Smooth muscle cell (in vitro differentiated cells): ENCODE measurements around the gene NCAN. TPM values are rescaled to one million over a fixed set of nuclear protein-coding genes. Genes with fewer than 3 reads are reported as not detected.

Experiments
- DNase-seq: peaks from one replicate; lab custom pipeline; 2025; ENCODE audit not compliant: unreplicated experiment; lab: John Stamatoyannopoulos, UW
- H2AFZ ChIP-seq: fragments of 200-600 bp; sonication (generic); 2 replicates; pipeline ENCODE4 v1.6.0; 2016; ENCODE audit warnings: antibody characterized with exemption, low read depth, mild to moderate bottlenecking
- H3F3A ChIP-seq: fragments of 200-600 bp; sonication (generic); 2 replicates; pipeline ENCODE4 v1.6.0; 2017; ENCODE audit warnings: antibody characterized with exemption, low read depth
- H3K27ac ChIP-seq: fragments of 200-600 bp; sonication (generic); 2 replicates; pipeline ENCODE4 v1.5.1; 2016; ENCODE audit warnings: low read depth, mild to moderate bottlenecking
- H3K27me3 ChIP-seq: fragments of 200-600 bp; sonication (generic); 2 replicates; pipeline ENCODE4 v1.6.1; 2016; ENCODE audit warnings: low read depth, mild to moderate bottlenecking
- H3K36me3 ChIP-seq: fragments of 200-600 bp; sonication (generic); 2 replicates; pipeline ENCODE4 v1.5.1; 2016; ENCODE audit warnings: low read depth
- H3K4me1 ChIP-seq: fragments of 200-600 bp; sonication (generic); 2 replicates; pipeline ENCODE4 v1.5.1; 2016; ENCODE audit warnings: low read depth
- H3K4me2 ChIP-seq: fragments of 200-600 bp; sonication (generic); 2 replicates; pipeline ENCODE4 v1.6.0; 2016; ENCODE audit warnings: mild to moderate bottlenecking
- H3K4me3 ChIP-seq: fragments of 200-600 bp; sonication (generic); 2 replicates; pipeline ENCODE4 v1.5.1; 2016; ENCODE audit warnings: mild to moderate bottlenecking
- H3K79me2 ChIP-seq: fragments of 200-600 bp; sonication (generic); 2 replicates; pipeline ENCODE4 v1.6.0; 2016; ENCODE audit warnings: low read depth, mild to moderate bottlenecking
- H3K9ac ChIP-seq: fragments of 200-600 bp; sonication (generic); 2 replicates; pipeline ENCODE4 v1.6.0; 2016; ENCODE audit warnings: low read depth
- H3K9me3 ChIP-seq: fragments of 200-600 bp; sonication (generic); replicated peaks from 2 replicates; pipeline ENCODE4 v1.5.1; 2016; ENCODE audit warnings: low read depth
- H4K20me1 ChIP-seq: fragments of 200-600 bp; sonication (generic); 2 replicates; pipeline ENCODE4 v1.6.0; 2016; ENCODE audit warnings: low read depth
- CTCF ChIP-seq: fragments of 200-600 bp; sonication (generic); IDR thresholded peaks from 2 replicates; pipeline ENCODE4 v1.5.1; 2017; ENCODE audit warnings: borderline replicate concordance, mild to moderate bottlenecking, antibody characterized with exemption; ENCODE audit not compliant: insufficient read depth, poor library complexity, severe bottlenecking
- WGBS: methylation state at CpG from one replicate; pipeline ENCODE4 v1.1.7; 2016; ENCODE audit warnings: low lambda C conversion rate; 5-methylcytosine and 5-hydroxymethylcytosine counted together
- polyA plus RNA-seq: library from polyadenylated mRNA; unstranded; fragments of >200 nt; fragmentation: Nextera tagmentation; extraction: Ambion mirVana; gene quantifications from 2 replicates; pipeline ENCODE4 v1.2.1, GENCODE V29; 2016
- total RNA-seq: library from RNA; depleted of rRNA; stranded (reverse); fragments of >200 nt; gene quantifications from 2 replicates; pipeline ENCODE4 v1.2.3, GENCODE V29; 2014

Gene NCAN
- 0.09 TPM in 1 of 2 replicates, not detected in the other for total RNA-seq
- not detected in 2 replicates for polyA plus RNA-seq

- WGBS: 13% methylated on average over 48 of the region's 54 CpGs
- TF ChIP-seq CTCF: no peak
- no peaks in the 10 kb centered on the region for H4K20me1 ChIP-seq
- H3K9ac ChIP-seq: no peak within 1 kb of the TSS
- DNase-seq: no peak
- H3K27ac ChIP-seq: no peak within 1 kb of the TSS
- no peak within 1 kb of the TSS for H3K4me3 ChIP-seq
- H3K27me3 ChIP-seq: peaks cover 46% of the 10 kb centered on the region
- no peaks in the 10 kb centered on the region for H3F3A ChIP-seq
- no peaks in the 10 kb centered on the region for H3K79me2 ChIP-seq
- H3K9me3 ChIP-seq: no peaks in the 10 kb centered on the region
- H3K4me2 ChIP-seq: no peak within 1 kb of the TSS
- no peak within 1 kb of the TSS for H2AFZ ChIP-seq
- no peaks in the 10 kb centered on the region for H3K36me3 ChIP-seq
- H3K4me1 ChIP-seq: no peaks in the 10 kb centered on the region
Measured at GRCh38 chr19:19211499-19212420, at the start of gene NCAN. Gene NCAN, plus strand, starts transcription at chr19:19211958. Its CDS starts 4,996 bp downstream, at chr19:19216954.

GRCh38 chr19:19162495-19162894 is 49.3 kb upstream of the NCAN start:
- H3K4me2 ChIP-seq: no peak overlapping the region
- no peaks in the 10 kb centered on the region for H3F3A ChIP-seq
- H3K27ac ChIP-seq: no peak overlapping the region
- TF ChIP-seq CTCF: no peak
- H3K79me2 ChIP-seq: no peaks in the 10 kb centered on the region
- no peaks in the 10 kb centered on the region for H3K27me3 ChIP-seq
- no peak overlapping the region for H2AFZ ChIP-seq
- no peaks in the 10 kb centered on the region for H3K36me3 ChIP-seq
- H4K20me1 ChIP-seq: no peaks in the 10 kb centered on the region
- no peaks in the 10 kb centered on the region for H3K4me1 ChIP-seq
- H3K4me3 ChIP-seq: no peak overlapping the region
- 92% methylated on average over 7 of the region's 7 CpGs for WGBS
- H3K9me3 ChIP-seq: no peaks in the 10 kb centered on the region
- no peak for DNase-seq
- no peak overlapping the region for H3K9ac ChIP-seq

- no peak for TF ChIP-seq CTCF
- Histone ChIP-seq H3K27ac (no peak overlapping the region), H3K9ac (no peak overlapping the region), H3K27me3 (no peaks in the 10 kb centered on the region), H3K4me2 (no peak overlapping the region), H3K4me3 (no peak overlapping the region), H3K36me3 (no peaks in the 10 kb centered on the region), H3F3A (no peaks in the 10 kb centered on the region), H4K20me1 (peaks cover 10% of the 10 kb centered on the region), H3K9me3 (no peaks in the 10 kb centered on the region), H3K79me2 (no peaks in the 10 kb centered on the region), H3K4me1 (no peaks in the 10 kb centered on the region), H2AFZ (no peak overlapping the region)
- 100% methylated on average over 1 of the region's 1 CpG for whole genome bisulfite sequencing
- no peak for DNase-seq
Measured at GRCh38 chr19:19165396-19165795, 46.4 kb upstream of the NCAN start.
